Bone marrow (tissue), 2 donors: ENCODE results near the gene HRCT1.
"Not testable (repeated sequence)": the region's sequence is repeated elsewhere in the genome, so short reads cannot be mapped to it uniquely, and the experiment has no call there.

Source experiments
- DNase-seq, 2 donors: peaks; one replicate each; lab custom pipeline; 2025; lab: John Stamatoyannopoulos, UW

HRCT1 gene

GRCh38 chr9:35918780-35919179, 12.8 kb downstream of the HRCT1 start:
- no peak for DNase-seq

GRCh38 chr9:35919212-35920008, 13.4 kb downstream of the HRCT1 start:
- no peak for DNase-seq

DNA sequence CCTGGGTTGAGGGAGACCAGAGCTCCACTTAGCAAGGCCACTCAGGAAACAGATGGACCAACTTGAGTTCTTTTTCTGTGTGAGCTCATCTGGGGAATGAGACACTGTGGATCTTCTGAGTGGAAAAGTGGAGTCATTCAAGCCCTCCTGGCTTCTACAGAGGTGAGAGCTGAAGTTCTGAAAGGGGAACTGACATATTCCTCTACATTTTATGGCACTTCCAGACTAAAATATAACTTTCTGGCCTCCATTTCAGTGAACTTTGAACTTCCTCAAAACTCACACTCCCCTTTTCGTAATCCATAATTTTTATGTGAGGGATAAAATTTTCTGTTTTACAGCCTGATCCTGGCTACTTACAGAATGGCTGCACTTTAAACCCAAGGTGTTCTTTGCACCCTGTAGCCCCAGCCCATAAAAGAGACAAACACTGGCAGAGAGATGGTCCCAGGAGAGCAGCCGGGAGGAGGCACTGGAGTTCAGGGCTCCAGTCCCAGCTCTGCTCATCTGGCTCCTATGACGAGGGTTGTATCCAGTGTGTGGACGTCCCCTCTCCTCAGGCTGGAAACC, 14.1 kb downstream of the HRCT1 start:
- peak in 1 of 2 donors; percentile 63 for DNase-seq

- DNase-seq = no peak
Observed at GRCh38 chr9:35923598-35923926, 17.6 kb downstream of the HRCT1 start.

- DNase-seq = peak in 1 of 2 donors; percentile 85
Observed at GRCh38 chr9:35923927-35924763, 18.1 kb downstream of the HRCT1 start.

- no peak for DNase-seq
Observed at GRCh38 chr9:35928591-35929452, 22.8 kb downstream of the HRCT1 start.

- DNase-seq = no peak
Observed at GRCh38 chr9:35929453-35929718, 23.4 kb downstream of the HRCT1 start.

- no peak for DNase-seq
Observed at GRCh38 chr9:35930521-35930920, 24.5 kb downstream of the HRCT1 start.

- DNase-seq = no peak
Observed at GRCh38 chr9:35930989-35931388, 25.0 kb downstream of the HRCT1 start.

- DNase-seq = peak in 1 of 2 donors; percentile 27
Observed at GRCh38 chr9:35932735-35933134, 26.7 kb downstream of the HRCT1 start.

DNA sequence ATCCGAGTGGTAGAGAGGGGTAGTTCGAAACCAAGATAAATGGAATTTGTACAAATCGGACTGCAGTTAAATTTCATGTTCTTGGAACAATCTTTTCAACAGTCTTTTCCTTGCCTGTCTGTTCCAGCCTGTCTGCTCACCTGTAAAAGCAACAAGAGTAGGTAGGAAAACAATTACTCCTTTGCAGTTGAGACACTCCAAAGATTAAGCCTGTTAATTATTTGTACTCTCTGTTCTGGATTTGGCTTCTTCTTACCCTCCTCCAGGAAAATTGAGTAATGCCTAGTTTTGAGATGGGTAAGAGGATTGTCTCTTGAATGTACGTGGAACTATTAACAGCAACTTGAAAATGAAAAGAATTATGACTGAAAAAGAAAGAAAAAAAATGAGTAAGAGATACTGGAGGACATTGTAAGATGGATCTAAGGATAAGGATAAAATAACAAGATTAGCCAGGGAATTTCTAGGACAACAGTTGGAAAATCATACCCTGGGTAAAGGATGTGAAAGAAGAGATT, 27.6 kb downstream of the HRCT1 start:
- DNase-seq = no peak

GRCh38 chr9:35934069-35934468, 28.1 kb downstream of the HRCT1 start:
- DNase-seq = not testable (repeated sequence)

GRCh38 chr9:35935261-35935660, 29.3 kb downstream of the HRCT1 start:
- DNase-seq = no peak

- DNase-seq = no peak
Observed at GRCh38 chr9:35935755-35936509, 29.9 kb downstream of the HRCT1 start.

GRCh38 chr9:35937227-35937626, 31.2 kb downstream of the HRCT1 start:
- DNase-seq = no peak

DNA sequence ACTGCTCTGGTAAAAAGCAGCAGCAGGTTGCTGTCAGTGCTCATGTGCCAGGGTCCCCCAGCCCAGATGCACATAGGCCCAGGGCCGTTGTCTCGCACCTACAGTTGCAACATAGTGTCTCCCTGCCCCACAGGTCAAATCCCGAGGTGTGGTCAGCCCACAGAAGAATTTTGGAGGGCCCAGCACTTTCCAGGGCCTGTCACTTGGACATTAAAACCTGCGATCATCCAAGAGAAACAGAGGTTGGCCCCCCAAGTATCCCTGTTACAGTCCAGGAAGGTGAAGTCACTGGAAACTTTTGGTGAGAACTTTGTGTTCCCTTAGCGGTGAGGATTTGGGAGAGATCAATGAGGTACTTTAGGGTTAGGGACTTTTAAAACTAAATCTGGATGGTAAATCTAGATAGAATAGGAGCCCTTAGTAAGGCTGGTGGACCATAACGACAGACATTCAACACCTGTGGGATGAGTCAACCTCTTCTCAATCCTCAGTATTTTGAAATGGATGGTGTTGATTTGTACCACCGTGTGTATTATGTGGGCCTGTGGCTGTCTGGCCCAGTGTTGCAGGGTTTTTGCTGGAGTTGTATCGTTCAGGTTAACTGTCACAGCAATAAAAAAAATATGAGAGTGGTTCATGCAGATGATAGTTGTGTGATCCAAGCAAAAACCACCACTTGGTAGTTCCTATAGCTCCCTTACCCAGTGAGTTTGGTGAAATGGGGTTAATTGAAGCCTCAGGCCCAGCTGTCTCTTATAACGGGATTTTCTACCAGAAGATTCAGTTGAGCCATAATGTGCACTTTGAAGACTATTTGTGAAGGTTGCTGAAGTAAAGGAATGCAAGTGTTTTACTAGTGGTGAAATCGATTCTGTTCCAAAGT, 32.7 kb downstream of the HRCT1 start:
- no peak for DNase-seq

- no peak for DNase-seq
Observed at GRCh38 chr9:35939679-35940250, 33.8 kb downstream of the HRCT1 start.

DNA sequence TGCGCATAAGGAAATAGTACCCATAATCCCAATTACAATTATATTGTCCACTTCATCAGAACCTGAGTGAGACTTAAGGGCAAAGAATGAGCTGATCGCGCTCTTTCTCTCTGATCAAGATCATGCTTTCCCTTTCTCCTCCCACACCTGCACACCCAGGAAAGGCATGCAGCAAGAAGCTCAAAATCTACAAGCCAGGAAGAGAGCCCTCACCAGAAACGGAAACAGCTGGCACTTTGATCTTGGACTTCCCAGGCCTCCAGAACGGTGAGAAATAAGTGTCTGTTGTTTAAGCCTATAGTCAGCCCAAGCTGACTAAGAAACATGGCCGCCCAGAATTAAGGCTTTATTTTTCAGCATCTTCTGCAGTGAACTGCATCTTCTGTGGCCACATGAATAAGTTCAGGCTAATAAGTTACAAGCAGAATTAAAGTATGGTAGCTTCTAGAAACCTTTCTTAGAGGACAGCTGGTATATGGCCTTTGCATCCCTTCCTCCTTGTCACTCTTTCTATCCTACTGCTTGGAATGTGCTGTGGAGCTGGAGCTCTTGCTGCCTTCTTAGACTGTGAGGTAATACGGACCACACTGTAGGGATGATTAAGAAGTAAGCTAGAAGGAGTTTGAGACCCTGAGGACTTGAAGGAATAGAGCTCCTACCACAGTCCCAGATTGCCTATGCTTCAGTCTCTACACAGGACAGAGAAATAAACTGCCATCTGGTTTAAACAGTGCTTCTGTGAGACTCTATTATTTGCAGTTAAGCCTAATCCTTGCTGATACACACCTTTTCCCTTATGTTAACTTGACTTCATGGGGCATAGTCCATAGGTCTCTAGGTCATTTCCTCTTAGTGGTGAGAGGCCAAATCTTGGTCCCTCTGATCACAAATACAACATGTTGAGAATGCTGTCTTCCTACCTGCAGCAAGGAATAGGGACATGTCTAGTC, 34.7 kb downstream of the HRCT1 start:
- DNase-seq = peak in 1 of 2 donors; percentile 25

DNA sequence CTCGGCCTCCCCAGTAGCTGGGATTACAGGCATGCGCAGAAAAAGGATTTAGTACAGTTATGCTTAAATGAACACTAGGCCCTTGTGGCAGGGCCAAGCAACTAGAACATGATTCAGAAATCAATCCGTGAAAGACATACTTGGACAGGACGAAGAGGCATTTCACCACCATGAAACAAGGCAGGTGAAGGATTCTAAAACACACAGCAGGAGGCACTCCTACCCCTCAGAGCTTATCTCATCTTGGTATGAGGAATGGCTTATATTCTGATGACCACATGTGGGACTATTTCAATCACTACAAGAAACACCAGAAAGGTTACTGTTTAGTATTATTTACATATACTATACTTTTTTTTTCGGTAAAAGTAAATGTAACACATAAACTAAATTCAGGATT, 36.3 kb downstream of the HRCT1 start:
- DNase-seq = no peak
